GM23338 (cell line): ENCODE results near the gene HELB.

Experiments
- CTCF ChIP-seq, 2 experiments: fragments of 200-600 bp in 1 of 2; sonication (generic) in 1 of 2; conservative IDR thresholded peaks; 2 replicates each; pipeline versions ENCODE4 v1.5.1 to v1.6.1; 2016 to 2017; ENCODE audit warnings: antibody characterized with exemption in 2 of 2, low read depth in 2 of 2, mild to moderate bottlenecking in 2 of 2, moderate library complexity in 1 of 2
- EZH2 ChIP-seq: fragments of 200-600 bp; sonication (generic); IDR thresholded peaks from one replicate; pipeline ENCODE4 v1.8.0; 2017; ENCODE audit warnings: antibody characterized with exemption, mild to moderate bottlenecking, low read depth; ENCODE audit not compliant: unreplicated experiment
- EZH2phosphoT487 ChIP-seq: fragments of 200-600 bp; sonication (generic); IDR thresholded peaks from one replicate; pipeline ENCODE4 v1.8.1; 2018; ENCODE audit warnings: antibody characterized with exemption; ENCODE audit not compliant: unreplicated experiment

GRCh38 chr12:66282244-66282643 is 20.0 kb upstream of the HELB start:
- no peak for TF ChIP-seq CTCF (conservative IDR thresholded peaks at IDR 0.05; ENCODE audit: low read depth in 2 of 2)
- TF ChIP-seq EZH2phosphoT487, result no peak
- TF ChIP-seq EZH2, result no peak
